GM20000 (cell line): ENCODE data around the gene BCAR3.

Source experiments
- DNase-seq: peaks from one replicate; pipeline ENCODE4 v3.0.0; 2012; ENCODE audit warnings: low spot score
- CTCF ChIP-seq: IDR thresholded peaks from 2 replicates; pipeline ENCODE4 v1.5.1; 2012; ENCODE audit warnings: mild to moderate bottlenecking, control low read depth; ENCODE audit errors: extremely low read depth, missing control alignments

The BCAR3 gene

GRCh38 chr1:93686504-93687250 lies 5.0 kb upstream of the BCAR3 start:
- no peak for DNase-seq
- no peak for TF ChIP-seq CTCF

- no peak for DNase-seq
- no peak for TF ChIP-seq CTCF
Measured at GRCh38 chr1:93685918-93686317, 4.3 kb upstream of the BCAR3 start.

DNA sequence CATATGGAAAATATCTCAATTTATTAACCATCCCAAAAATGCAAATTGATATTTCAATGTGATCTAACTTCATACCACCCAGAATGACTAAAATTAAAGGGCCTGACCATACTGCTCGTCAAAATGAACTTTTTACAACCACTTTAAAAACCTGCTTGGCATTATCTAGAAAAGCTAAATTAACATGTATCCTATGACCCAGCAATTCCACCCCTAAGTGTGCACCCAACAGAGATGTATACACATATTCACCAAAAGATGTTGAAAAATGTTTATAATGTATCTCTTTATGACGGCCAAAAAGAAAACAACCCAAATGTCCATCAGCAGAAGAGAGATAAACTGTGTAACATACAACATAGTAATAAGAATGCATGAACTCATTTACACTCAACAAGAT lies 1.6 kb upstream of the BCAR3 start:
- no peak for DNase-seq
- TF ChIP-seq CTCF, result no peak

- DNase-seq, result no peak
- TF ChIP-seq CTCF, result no peak
Measured at GRCh38 chr1:93681989-93682412, 364 bp upstream of the BCAR3 start.

DNA sequence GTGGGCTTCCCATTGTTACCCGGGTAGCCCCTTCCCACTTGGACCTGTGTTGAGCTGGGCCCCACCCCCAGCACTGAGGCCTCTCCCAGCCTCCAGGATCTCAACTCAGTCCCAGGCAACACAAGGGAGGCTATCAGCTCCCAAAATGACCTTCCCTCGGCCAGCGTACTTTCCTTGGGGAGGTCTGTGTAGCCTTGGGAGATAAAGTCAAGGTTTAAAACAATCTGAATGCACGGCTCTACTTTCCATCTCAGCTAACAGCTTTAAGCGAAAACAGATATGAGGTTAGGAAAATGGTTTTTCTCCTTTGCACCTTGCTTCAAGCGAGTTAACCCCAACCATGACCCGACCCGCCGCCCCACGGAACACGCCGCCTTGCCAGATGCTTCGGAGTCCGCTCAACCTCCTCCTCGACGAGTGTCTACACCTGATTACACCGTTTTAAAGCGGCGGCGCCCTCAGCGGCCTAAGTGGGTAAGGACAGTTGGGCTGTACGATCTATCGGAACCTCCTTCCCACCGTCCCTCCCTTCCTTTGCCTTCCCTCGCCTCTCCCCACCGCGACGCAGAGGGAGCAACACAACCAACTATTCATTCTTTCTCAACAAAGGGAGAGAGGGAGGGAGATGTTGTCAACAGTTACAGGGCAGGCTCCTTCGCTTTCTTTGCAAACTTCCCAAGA lies 1.1 kb downstream of the BCAR3 start:
- peak; percentile 61 for TF ChIP-seq CTCF
- peak; percentile 86 for DNase-seq

GRCh38 chr1:93680076-93680419 lies 1.6 kb downstream of the BCAR3 start:
- DNase-seq, result no peak
- no peak for TF ChIP-seq CTCF

- DNase-seq, result no peak
- TF ChIP-seq CTCF, result no peak
Measured at GRCh38 chr1:93679546-93679945, 2.1 kb downstream of the BCAR3 start.
